AG20443 (cell line): ENCODE data around the gene NEFH.

ENCODE experiments used
- DNase-seq: peaks from one replicate; pipeline ENCODE4 v3.0.0; 2012; ENCODE audit warnings: low spot score, mixed read lengths

Gene NEFH

GRCh38 chr22:29503811-29504372 is 23.9 kb downstream of the NEFH start:
- peak; percentile 84 for DNase-seq

- DNase-seq: no peak
Observed at GRCh38 chr22:29509298-29509697, 29.3 kb downstream of the NEFH start.

GRCh38 chr22:29509815-29510214 is 29.8 kb downstream of the NEFH start:
- no peak for DNase-seq

- no peak for DNase-seq
Observed at GRCh38 chr22:29510542-29510941, 30.5 kb downstream of the NEFH start.

GRCh38 chr22:29511126-29511862 is 31.3 kb downstream of the NEFH start:
- no peak for DNase-seq

GRCh38 chr22:29512031-29512430 is 32.0 kb downstream of the NEFH start:
- DNase-seq: no peak

- DNase-seq: no peak
Observed at GRCh38 chr22:29517215-29517908, 37.3 kb downstream of the NEFH start.

- DNase-seq: no peak
Observed at GRCh38 chr22:29518427-29518826, 38.4 kb downstream of the NEFH start.

- no peak for DNase-seq
Observed at GRCh38 chr22:29519996-29520395, 40.0 kb downstream of the NEFH start.

GRCh38 chr22:29520851-29521250 is 40.8 kb downstream of the NEFH start:
- peak; percentile 66 for DNase-seq

- no peak for DNase-seq
Observed at GRCh38 chr22:29521526-29521925, 41.5 kb downstream of the NEFH start.

GRCh38 chr22:29523761-29524160 is 43.7 kb downstream of the NEFH start:
- no peak for DNase-seq

- peak; percentile 53 for DNase-seq
Observed at GRCh38 chr22:29524442-29525191, 44.6 kb downstream of the NEFH start.

- DNase-seq: no peak
Observed at GRCh38 chr22:29528144-29528543, 48.1 kb downstream of the NEFH start.

GRCh38 chr22:29530716-29531115 is 50.7 kb downstream of the NEFH start:
- DNase-seq: no peak

GRCh38 chr22:29531419-29531818 is 51.4 kb downstream of the NEFH start:
- DNase-seq: no peak

- no peak for DNase-seq
Observed at GRCh38 chr22:29536411-29536810, 56.4 kb downstream of the NEFH start.

- DNase-seq: no peak
Observed at GRCh38 chr22:29539105-29539504, 59.1 kb downstream of the NEFH start.
